Effector memory CD4-positive, alpha-beta T cell (primary cell): ENCODE measurements around the gene CDKL5.

Experiments
- DNase-seq, 3 donors: peaks; one replicate each; pipeline ENCODE4 v3.0.0-alpha.2; 2020
- H3K27ac ChIP-seq: 2 replicates; pipeline ENCODE4 v1.7.0; 2013; ENCODE audit warnings: mild to moderate bottlenecking, low read length, moderate library complexity; ENCODE audit not compliant: insufficient read depth, poor library complexity, severe bottlenecking
- H3K27me3 ChIP-seq: replicated peaks from 2 replicates; pipeline ENCODE4 v1.7.0; 2013; ENCODE audit warnings: mild to moderate bottlenecking, low read length; ENCODE audit not compliant: insufficient read depth, control insufficient read depth, poor library complexity, severe bottlenecking
- H3K36me3 ChIP-seq: 2 replicates; pipeline ENCODE4 v1.7.0; 2013; ENCODE audit warnings: mild to moderate bottlenecking, low read length, moderate library complexity; ENCODE audit not compliant: control insufficient read depth, insufficient read depth
- H3K4me1 ChIP-seq: 2 replicates; pipeline ENCODE4 v1.7.0; 2013; ENCODE audit warnings: low read length, mild to moderate bottlenecking; ENCODE audit not compliant: control insufficient read depth, insufficient read depth, poor library complexity, severe bottlenecking
- H3K4me3 ChIP-seq: 2 replicates; pipeline ENCODE4 v1.7.0; 2013; ENCODE audit warnings: low read length, low read depth, mild to moderate bottlenecking; ENCODE audit not compliant: insufficient read depth, poor library complexity, severe bottlenecking
- H3K9me3 ChIP-seq: 2 replicates; pipeline ENCODE4 v1.7.0; 2013; ENCODE audit warnings: mild to moderate bottlenecking, low read length, moderate library complexity; ENCODE audit not compliant: control insufficient read depth

Gene CDKL5

GRCh38 chrX:18654875-18655836 is 229.7 kb downstream of the CDKL5 start:
- H3K36me3 ChIP-seq, result no peaks in the 10 kb centered on the region
- H3K4me1 ChIP-seq, result no peaks in the 10 kb centered on the region
- no peaks in the 10 kb centered on the region for H3K27me3 ChIP-seq
- H3K27ac ChIP-seq, result no peak overlapping the region
- no peak overlapping the region for H3K4me3 ChIP-seq
- H3K9me3 ChIP-seq, result no peaks in the 10 kb centered on the region
- no peak for DNase-seq

DNA sequence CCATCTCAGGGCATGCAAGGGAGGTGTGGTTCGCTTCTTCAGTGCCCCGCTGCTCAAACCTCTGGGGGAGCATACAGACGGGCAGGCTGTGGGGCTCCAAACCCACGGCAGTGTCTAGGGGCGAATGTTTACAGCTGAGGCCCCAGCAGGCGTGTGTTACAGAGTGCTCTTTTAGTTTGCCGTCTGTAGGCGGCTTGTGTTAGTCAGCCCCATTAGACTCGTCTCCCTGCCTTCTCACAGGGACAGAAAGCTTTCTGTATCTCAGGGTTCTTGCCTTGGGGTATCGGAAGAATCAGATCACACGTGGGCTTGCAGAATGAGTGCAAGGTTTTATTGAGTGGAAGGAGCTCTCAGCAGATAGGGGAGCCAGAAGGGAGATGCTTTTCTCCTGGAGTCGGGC is 235.9 kb downstream of the CDKL5 start:
- H3K27ac ChIP-seq, result no peak overlapping the region

GRCh38 chrX:18664947-18665346 is 239.5 kb downstream of the CDKL5 start:
- DNase-seq, result no peak
- Histone ChIP-seq H3K9me3 (no peaks in the 10 kb centered on the region), H3K27ac (no peak overlapping the region), H3K4me1 (no peaks in the 10 kb centered on the region), H3K36me3 (no peaks in the 10 kb centered on the region), H3K4me3 (no peak overlapping the region), H3K27me3 (no peaks in the 10 kb centered on the region)

More for the DNA sequence above, 235.9 kb downstream of the CDKL5 start:
- no peak overlapping the region for H3K4me3 ChIP-seq
- H3K36me3 ChIP-seq, result no peaks in the 10 kb centered on the region
- H3K4me1 ChIP-seq, result no peaks in the 10 kb centered on the region
- H3K27me3 ChIP-seq, result no peaks in the 10 kb centered on the region
- DNase-seq, result no peak
- no peaks in the 10 kb centered on the region for H3K9me3 ChIP-seq

- no peaks in the 10 kb centered on the region for H3K36me3 ChIP-seq
- H3K4me3 ChIP-seq, result no peak overlapping the region
- no peak for DNase-seq
- no peaks in the 10 kb centered on the region for H3K4me1 ChIP-seq
- no peaks in the 10 kb centered on the region for H3K9me3 ChIP-seq
- no peaks in the 10 kb centered on the region for H3K27me3 ChIP-seq
- no peak overlapping the region for H3K27ac ChIP-seq
These were observed 241.2 kb downstream of the CDKL5 start for GRCh38 chrX:18666614-18667013.

DNA sequence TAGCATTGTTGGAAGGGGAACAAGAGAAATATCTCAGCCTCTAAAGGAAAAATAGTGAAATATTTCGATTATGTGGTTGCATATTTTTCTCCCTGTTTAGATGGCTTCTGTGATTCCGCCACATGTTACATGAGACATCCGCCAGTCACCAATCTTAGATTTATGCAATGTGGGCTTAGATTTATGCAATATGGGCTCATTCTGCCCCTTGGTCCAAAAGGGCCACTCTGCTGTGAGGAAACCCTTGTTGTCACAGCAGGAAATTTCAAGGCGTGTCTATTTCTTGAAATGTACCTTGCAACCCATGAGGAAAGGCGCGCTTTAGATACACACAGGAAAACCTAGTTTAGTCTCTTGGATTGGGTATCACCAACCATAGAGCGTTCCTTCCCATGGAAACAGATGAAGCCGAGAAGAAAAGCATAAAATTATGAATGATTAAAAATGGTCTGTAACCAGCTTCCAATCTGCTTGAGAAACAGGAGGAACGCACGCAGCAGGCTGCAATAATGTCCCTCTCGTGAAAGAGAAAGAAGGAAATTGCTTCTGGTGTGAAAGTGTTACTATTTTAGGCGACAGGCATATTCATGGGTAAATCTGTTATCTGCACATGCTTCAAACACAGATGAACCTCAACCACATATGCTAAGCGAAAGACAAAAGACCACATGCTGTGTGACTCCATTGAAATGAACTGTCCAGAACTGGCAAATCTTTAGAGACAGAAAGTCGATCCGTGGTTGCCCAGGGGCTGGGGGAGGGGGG is 242.8 kb downstream of the CDKL5 start:
- Histone ChIP-seq H3K4me3 (no peak overlapping the region), H3K27ac (no peak overlapping the region), H3K36me3 (no peaks in the 10 kb centered on the region), H3K27me3 (no peaks in the 10 kb centered on the region), H3K9me3 (no peaks in the 10 kb centered on the region), H3K4me1 (no peaks in the 10 kb centered on the region)
- DNase-seq, result no peak

- Histone ChIP-seq H3K27ac (no peak within 1 kb of the TSS), H3K27me3 (no peaks in the 10 kb centered on the region), H3K36me3 (no peaks in the 10 kb centered on the region), H3K4me1 (no peaks in the 10 kb centered on the region), H3K4me3 (no peak within 1 kb of the TSS), H3K9me3 (no peaks in the 10 kb centered on the region)
- no peak for DNase-seq
These were observed 246.6 kb downstream of the CDKL5 start, which contains the start of gene RS1 for GRCh38 chrX:18672008-18672407. Gene RS1 (minus strand): TSS chrX:18672108. CDS start chrX:18672068, 40 bp downstream.

DNA sequence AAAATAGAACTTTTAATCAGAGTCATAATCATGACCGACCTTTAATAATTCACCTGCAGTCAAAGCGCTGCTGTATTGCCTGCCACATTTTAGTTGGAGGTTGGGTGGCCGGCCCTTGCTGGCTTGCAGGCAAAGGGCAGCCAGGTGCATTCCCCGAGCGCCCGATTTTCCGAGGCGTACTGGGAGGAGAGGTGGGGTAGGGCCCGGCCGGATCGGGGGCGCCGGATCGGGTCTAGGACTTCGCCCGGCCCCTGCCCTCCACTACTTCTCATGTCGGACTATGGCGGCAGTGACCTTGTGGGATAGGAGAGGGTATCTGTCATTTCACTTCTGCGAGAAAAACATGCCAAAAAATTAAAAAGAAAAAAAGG is 249.0 kb downstream of the CDKL5 start:
- Histone ChIP-seq H3K36me3 (no peaks in the 10 kb centered on the region), H3K4me1 (no peaks in the 10 kb centered on the region), H3K4me3 (peak overlapping the region; percentile 63), H3K27ac (peak overlapping the region; percentile 72), H3K9me3 (no peaks in the 10 kb centered on the region), H3K27me3 (no peaks in the 10 kb centered on the region)
- no peak for DNase-seq

GRCh38 chrX:18674788-18675735 is 249.7 kb downstream of the CDKL5 start:
- no peaks in the 10 kb centered on the region for H3K27me3 ChIP-seq
- no peaks in the 10 kb centered on the region for H3K4me1 ChIP-seq
- H3K27ac ChIP-seq, result peak overlapping the region; percentile 72
- H3K4me3 ChIP-seq, result peak overlapping the region; percentile 63
- DNase-seq, result peak; percentile 67 to 69 (median 68)
- H3K36me3 ChIP-seq, result no peaks in the 10 kb centered on the region
- H3K9me3 ChIP-seq, result no peaks in the 10 kb centered on the region

- DNase-seq, result no peak
These were observed 250.6 kb downstream of the CDKL5 start for GRCh38 chrX:18676050-18676449.

More at GRCh38 chrX:18676050-18676449, 250.6 kb downstream of the CDKL5 start:
- H3K27me3 ChIP-seq, result no peaks in the 10 kb centered on the region
- H3K36me3 ChIP-seq, result no peaks in the 10 kb centered on the region
- no peak overlapping the region for H3K27ac ChIP-seq
- no peaks in the 10 kb centered on the region for H3K4me1 ChIP-seq
- H3K4me3 ChIP-seq, result no peak overlapping the region
- H3K9me3 ChIP-seq, result no peaks in the 10 kb centered on the region
